Activated T-cell treated with anti-CD3 and anti-CD28 coated beads for 4 hours (primary cell): ENCODE results near the gene TMEM51.

Source experiments
- DNase-seq: peaks from one replicate; pipeline ENCODE4 v3.0.0-alpha.2; 2020

TMEM51 gene

GRCh38 chr1:15179485-15179883, 25.9 kb downstream of the TMEM51 start:
- DNase-seq: no peak

- DNase-seq: no peak
Observed at GRCh38 chr1:15180189-15180588, 26.6 kb downstream of the TMEM51 start.

GRCh38 chr1:15180945-15181523, 27.5 kb downstream of the TMEM51 start:
- DNase-seq: no peak

GRCh38 chr1:15181564-15181963, 28.0 kb downstream of the TMEM51 start:
- no peak for DNase-seq

GRCh38 chr1:15184436-15185241, 31.1 kb downstream of the TMEM51 start:
- DNase-seq: no peak

GRCh38 chr1:15185617-15186016, 32.1 kb downstream of the TMEM51 start:
- DNase-seq: no peak

- no peak for DNase-seq
Observed at GRCh38 chr1:15186073-15186845, 32.7 kb downstream of the TMEM51 start.

GRCh38 chr1:15186846-15187151, 33.3 kb downstream of the TMEM51 start:
- DNase-seq: no peak

GRCh38 chr1:15187175-15188129, 33.9 kb downstream of the TMEM51 start:
- DNase-seq: no peak

GRCh38 chr1:15188130-15188524, 34.6 kb downstream of the TMEM51 start:
- DNase-seq: no peak

- no peak for DNase-seq
Observed at GRCh38 chr1:15188678-15189077, 35.1 kb downstream of the TMEM51 start.

GRCh38 chr1:15189692-15190370, 36.3 kb downstream of the TMEM51 start:
- no peak for DNase-seq

- no peak for DNase-seq
Observed at GRCh38 chr1:15191267-15191666, 37.7 kb downstream of the TMEM51 start.

GRCh38 chr1:15191770-15192169, 38.2 kb downstream of the TMEM51 start:
- DNase-seq: no peak

- no peak for DNase-seq
Observed at GRCh38 chr1:15192916-15193550, 39.5 kb downstream of the TMEM51 start.

- no peak for DNase-seq
Observed at GRCh38 chr1:15195420-15196052, 42.0 kb downstream of the TMEM51 start.

- no peak for DNase-seq
Observed at GRCh38 chr1:15196069-15196468, 42.5 kb downstream of the TMEM51 start.

- no peak for DNase-seq
Observed at GRCh38 chr1:15196807-15197530, 43.4 kb downstream of the TMEM51 start.

GRCh38 chr1:15197591-15198447, 44.3 kb downstream of the TMEM51 start:
- DNase-seq: no peak

- DNase-seq: no peak
Observed at GRCh38 chr1:15198684-15199083, 45.1 kb downstream of the TMEM51 start.
